Progenitor cell of endocrine pancreas (in vitro differentiated cells): Measurements from ENCODE around the gene TBC1D8B. TPM values are rescaled to one million over a fixed set of nuclear protein-coding genes. Genes with fewer than 3 reads are reported as not detected.
"Not testable (repeated sequence)": the region's sequence is repeated elsewhere in the genome, so short reads cannot be mapped to it uniquely, and the experiment has no call there.

ENCODE experiments used
- DNase-seq: peaks from one replicate; pipeline ENCODE4 v3.0.0; 2021; ENCODE audit warnings: low spot score; ENCODE audit not compliant: unreplicated experiment
- H3K27ac Mint-ChIP-seq: 2 replicates; pipeline ENCODE4 v1.8.0; 2021; ENCODE audit warnings: mild to moderate bottlenecking, moderate library complexity, mixed read lengths
- H3K27me3 Mint-ChIP-seq: 2 replicates; pipeline ENCODE4 v1.8.0; 2021; ENCODE audit warnings: mixed read lengths
- H3K36me3 Mint-ChIP-seq: 2 replicates; pipeline ENCODE4 v1.8.0; 2022; ENCODE audit warnings: mixed read lengths; ENCODE audit not compliant: insufficient read depth
- H3K4me1 Mint-ChIP-seq: 2 replicates; pipeline ENCODE4 v1.8.0; 2021; ENCODE audit warnings: low read depth, mixed read lengths
- H3K4me3 Mint-ChIP-seq: 2 replicates; pipeline ENCODE4 v1.8.0; 2021; ENCODE audit warnings: low read depth, mild to moderate bottlenecking, moderate library complexity, mixed read lengths
- H3K9me3 Mint-ChIP-seq: 2 replicates; pipeline ENCODE4 v1.8.0; 2021; ENCODE audit warnings: low read depth, mixed read lengths
- total RNA-seq: library from RNA; stranded (reverse); gene quantifications from 2 replicates; pipeline ENCODE4 v1.2.1, GENCODE V29; 2021
- TF ChIP-seq, protein P1 (sequence below): fragments of 200-600 bp; sonication (generic); IDR thresholded peaks from one replicate; pipeline ENCODE4 v1.5.0; 2021; ENCODE audit warnings: antibody characterized with exemption, mild to moderate bottlenecking; ENCODE audit not compliant: unreplicated experiment

Gene TBC1D8B
- total RNA-seq, 1 donor from 2014 or later = 6.6 TPM

- H3K4me1 Mint-ChIP-seq = peaks cover 2% of the 10 kb centered on the region
- H3K27me3 Mint-ChIP-seq = no peaks in the 10 kb centered on the region
- H3K4me3 Mint-ChIP-seq = no peak overlapping the region
- DNase-seq = no peak
- peaks cover 12% of the 10 kb centered on the region for H3K9me3 Mint-ChIP-seq
- H3K36me3 Mint-ChIP-seq = peaks cover 1% of the 10 kb centered on the region
- no peak overlapping the region for H3K27ac Mint-ChIP-seq
- TF ChIP-seq, protein P1, sequence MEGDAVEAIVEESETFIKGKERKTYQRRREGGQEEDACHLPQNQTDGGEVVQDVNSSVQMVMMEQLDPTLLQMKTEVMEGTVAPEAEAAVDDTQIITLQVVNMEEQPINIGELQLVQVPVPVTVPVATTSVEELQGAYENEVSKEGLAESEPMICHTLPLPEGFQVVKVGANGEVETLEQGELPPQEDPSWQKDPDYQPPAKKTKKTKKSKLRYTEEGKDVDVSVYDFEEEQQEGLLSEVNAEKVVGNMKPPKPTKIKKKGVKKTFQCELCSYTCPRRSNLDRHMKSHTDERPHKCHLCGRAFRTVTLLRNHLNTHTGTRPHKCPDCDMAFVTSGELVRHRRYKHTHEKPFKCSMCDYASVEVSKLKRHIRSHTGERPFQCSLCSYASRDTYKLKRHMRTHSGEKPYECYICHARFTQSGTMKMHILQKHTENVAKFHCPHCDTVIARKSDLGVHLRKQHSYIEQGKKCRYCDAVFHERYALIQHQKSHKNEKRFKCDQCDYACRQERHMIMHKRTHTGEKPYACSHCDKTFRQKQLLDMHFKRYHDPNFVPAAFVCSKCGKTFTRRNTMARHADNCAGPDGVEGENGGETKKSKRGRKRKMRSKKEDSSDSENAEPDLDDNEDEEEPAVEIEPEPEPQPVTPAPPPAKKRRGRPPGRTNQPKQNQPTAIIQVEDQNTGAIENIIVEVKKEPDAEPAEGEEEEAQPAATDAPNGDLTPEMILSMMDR = no peak
Measured at GRCh38 chrX:106783716-106784115, 18.8 kb upstream of the TBC1D8B start.

DNA sequence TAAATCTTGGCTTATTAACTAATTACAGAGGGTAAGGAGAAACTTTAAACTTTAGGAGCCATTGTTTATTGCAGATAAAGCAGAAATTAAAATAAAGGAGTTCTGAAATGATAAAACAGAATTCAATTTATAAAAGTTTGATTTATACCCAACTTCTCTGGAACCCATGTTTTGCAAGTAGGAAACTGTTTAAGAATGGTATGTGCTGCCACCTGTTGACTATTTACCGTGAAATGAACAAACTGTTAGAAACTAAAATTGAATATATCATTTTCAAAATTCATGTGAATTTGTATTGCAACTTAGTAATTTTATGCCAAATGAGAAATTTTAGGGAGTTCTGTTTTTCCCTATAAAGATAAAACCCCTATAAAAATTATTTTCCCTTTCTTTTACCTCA lies 11.0 kb upstream of the TBC1D8B start:
- no peaks in the 10 kb centered on the region for H3K4me1 Mint-ChIP-seq
- no peak overlapping the region for H3K4me3 Mint-ChIP-seq
- H3K27me3 Mint-ChIP-seq = no peaks in the 10 kb centered on the region
- TF ChIP-seq, protein P1 = peak; percentile 58
- peaks cover 2% of the 10 kb centered on the region for H3K9me3 Mint-ChIP-seq
- H3K36me3 Mint-ChIP-seq = no peaks in the 10 kb centered on the region
- no peak for DNase-seq
- H3K27ac Mint-ChIP-seq = no peak overlapping the region

DNA sequence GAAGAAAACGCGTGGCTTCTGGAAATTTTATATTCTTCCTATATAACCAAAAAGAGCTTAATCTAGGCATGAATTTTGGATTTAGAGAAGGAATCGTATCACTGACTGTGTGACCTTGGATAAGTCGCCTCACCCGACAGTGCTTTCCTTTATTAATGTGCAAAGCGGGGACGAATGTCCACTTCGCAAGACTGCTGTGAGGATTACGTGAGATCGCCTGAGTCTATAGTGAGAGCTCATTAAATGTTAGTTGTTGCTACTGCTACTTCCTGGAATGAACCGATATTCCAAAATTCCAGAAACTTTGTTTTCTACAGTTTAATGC lies 448 bp upstream of the TBC1D8B start:
- Mint-ChIP-seq H3K36me3 (no peaks in the 10 kb centered on the region), H3K27me3 (peaks cover 6% of the 10 kb centered on the region), H3K4me3 (peak overlapping the region; percentile 97), H3K27ac (no peak overlapping the region), H3K4me1 (peaks cover 3% of the 10 kb centered on the region), H3K9me3 (peaks cover 4% of the 10 kb centered on the region)
- DNase-seq = no peak
- TF ChIP-seq, protein P1 = no peak

DNA sequence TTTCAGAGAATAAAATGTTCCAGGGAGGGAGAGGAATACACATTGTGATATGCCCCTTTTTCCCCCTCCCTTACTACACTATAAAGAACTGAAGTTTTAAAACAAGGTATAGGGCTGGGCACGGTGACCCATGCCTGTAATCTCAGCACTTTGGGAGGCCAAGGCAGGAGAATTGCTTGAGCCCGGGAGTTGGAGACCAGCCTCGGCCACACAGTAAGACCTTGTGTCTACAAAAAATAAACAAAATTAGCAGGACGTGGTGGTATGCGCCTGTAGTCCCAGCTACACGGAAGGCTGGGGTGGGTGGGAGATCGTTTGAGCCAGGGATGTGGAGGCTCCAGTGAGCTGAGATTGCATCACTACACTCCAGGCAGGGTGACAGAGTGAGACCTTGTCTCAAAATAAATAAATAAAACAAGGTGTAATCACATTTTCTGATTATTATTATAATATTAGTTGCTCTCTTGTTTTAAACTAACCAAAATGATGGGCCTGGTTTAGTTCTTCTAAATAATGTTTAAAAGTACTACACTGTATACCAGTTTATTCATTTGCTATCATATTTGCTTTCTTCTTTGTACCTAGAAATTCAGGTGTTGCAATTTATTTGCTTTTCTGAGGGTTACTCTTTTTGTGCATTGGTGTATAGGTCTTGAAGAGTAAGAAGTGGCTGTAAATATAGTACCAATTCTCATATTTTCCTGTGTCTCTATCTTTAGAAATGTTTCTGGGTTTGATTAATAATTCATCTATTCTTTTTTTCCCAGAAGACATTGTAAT lies 8.8 kb downstream of the TBC1D8B start:
- H3K4me1 Mint-ChIP-seq = no peaks in the 10 kb centered on the region
- H3K27ac Mint-ChIP-seq = no peak overlapping the region
- no peak overlapping the region for H3K4me3 Mint-ChIP-seq
- no peak for DNase-seq
- TF ChIP-seq, protein P1 = no peak
- no peaks in the 10 kb centered on the region for H3K27me3 Mint-ChIP-seq
- no peaks in the 10 kb centered on the region for H3K36me3 Mint-ChIP-seq
- H3K9me3 Mint-ChIP-seq = peaks cover 5% of the 10 kb centered on the region

GRCh38 chrX:106812930-106813329 lies 10.5 kb downstream of the TBC1D8B start:
- not testable (repeated sequence) for H3K4me1 Mint-ChIP-seq, H3K36me3 Mint-ChIP-seq, H3K4me3 Mint-ChIP-seq

GRCh38 chrX:106814093-106814492 lies 11.6 kb downstream of the TBC1D8B start:
- H3K4me3 Mint-ChIP-seq, H3K27me3 Mint-ChIP-seq, H3K36me3 Mint-ChIP-seq, H3K9me3 Mint-ChIP-seq, H3K4me1 Mint-ChIP-seq, H3K27ac Mint-ChIP-seq, DNase-seq: not testable (repeated sequence)

More at GRCh38 chrX:106812930-106813329, 10.5 kb downstream of the TBC1D8B start:
- H3K27ac Mint-ChIP-seq, H3K27me3 Mint-ChIP-seq, H3K9me3 Mint-ChIP-seq, DNase-seq: not testable (repeated sequence)
